Activated CD8-positive, alpha-beta memory T cell treated with anti-CD3 and anti-CD28 coated beads for 48 hours (primary cell): Measurements from ENCODE around the gene LHX3.
"Not testable (repeated sequence)": the region's sequence is repeated elsewhere in the genome, so short reads cannot be mapped to it uniquely, and the experiment has no call there.

Experiments
- DNase-seq, 3 experiments: peaks; one replicate each; pipeline ENCODE4 v3.0.0-alpha.2; 2020; ENCODE audit warnings: low read depth in 2 of 3, low spot score in 2 of 3

Gene LHX3

DNA sequence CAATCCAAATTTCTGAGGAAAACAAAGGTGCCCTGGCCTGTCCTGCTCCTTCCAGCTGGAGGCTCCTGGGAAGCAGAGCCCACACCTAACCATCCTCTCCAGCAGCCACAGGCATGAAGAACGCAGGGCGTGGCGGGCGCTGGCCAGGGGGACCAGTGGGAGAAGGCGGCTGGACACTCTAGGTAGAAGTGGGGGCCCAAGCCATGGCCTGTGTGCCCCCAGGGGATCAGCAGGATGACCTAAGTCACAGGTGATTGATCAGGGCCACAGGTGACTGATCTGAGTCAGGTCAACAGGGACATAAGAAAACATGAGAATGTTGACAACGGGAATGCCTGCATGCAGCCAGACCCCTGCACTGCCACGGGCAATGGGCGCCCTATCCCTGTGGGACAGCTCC, 37.3 kb upstream of the LHX3 start:
- DNase-seq = no peak

DNA sequence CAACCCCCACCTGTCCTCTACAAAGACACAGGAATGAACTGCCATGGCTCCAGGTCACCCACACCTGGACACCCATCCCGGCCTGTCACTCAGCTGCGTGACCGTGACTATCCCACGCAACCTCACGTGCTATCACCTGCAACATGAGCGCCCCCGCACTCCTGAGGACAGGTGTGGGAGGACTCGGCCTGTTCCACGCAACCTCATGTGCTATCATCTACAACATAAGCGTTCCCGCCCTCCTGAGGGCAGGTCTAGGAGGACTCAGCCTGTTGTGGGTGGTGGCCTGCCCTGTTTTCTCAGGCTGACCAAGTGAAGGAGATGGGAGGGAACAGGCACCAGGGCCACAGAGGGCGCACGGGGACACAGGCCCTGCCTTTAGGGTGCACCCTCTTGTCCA, 36.6 kb upstream of the LHX3 start:
- no peak for DNase-seq

DNA sequence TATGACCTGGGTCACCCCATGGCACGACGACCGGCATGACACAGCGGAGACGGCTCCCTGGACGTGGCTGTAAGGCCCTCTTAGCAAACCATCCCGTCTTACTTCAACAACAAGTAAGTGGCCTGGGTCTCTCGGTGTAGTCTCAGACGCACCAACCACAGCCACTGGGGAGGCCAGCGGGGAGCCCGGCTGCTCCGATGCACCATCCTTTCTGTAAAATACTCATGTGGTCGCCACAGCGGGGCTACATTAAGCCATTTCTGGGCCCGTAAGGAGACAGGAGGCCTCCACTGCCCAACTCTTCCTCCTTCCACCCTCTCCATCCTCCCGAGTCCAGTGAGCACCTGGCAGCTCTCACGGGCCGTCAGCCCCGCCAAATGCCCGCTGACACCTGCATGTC, 36.0 kb upstream of the LHX3 start:
- DNase-seq = no peak

DNA sequence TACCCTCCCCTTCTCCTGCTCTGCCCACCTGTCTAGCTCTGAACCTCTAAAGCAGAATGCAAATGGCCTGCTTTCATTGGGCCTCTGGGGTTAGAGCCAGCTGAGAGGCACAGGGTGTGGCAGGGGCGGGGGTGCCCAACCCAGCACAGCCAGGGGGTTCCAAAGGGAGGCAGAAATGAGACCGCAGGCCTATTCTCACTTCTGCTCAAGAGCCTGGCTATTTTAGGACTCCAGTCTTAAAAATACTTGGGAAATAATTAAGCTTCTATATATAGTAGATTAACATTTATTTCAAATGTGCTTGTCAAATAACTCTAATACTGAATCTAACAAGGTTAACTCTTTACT, 35.0 kb upstream of the LHX3 start:
- no peak for DNase-seq

DNA sequence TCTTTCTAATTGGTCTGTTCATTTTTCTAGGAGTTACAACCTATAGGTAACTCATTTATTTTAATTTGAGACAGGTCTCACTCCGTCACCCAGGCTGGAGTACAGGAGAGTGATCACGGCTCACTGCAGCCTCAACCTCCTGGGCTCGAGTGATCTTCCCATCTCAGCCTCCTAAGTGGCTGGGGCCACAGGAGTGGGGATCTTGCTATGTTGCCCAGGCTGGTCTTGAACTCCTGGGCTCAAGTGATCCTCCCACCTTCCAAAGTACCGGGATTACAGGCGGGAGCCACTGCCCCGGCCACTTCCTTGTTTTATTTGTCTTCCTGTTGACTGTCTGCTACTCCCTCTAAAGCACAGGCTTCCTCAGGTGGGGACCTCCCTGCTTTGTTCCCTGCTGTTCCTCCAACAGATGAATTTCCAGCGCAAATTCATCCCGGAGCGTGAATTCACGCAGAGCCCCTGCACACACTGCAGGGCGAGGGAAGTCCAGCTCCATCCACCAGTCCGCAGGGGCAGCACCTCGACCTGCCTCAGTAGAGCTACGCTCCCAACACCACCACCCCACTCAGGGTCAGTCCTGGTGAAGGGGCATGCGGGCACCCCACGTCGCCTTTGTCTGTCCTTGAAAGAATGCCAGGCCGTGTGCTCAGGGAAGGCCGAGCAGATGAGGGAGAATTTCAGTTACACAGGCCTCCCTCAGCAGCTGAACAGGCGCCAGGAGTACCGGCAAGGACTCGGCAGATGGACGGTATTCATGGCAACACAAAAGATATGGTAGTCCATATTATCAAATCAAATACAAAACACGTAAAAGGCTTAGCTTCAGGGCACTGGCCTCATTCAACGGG, 34.4 kb upstream of the LHX3 start:
- DNase-seq = no peak

DNA sequence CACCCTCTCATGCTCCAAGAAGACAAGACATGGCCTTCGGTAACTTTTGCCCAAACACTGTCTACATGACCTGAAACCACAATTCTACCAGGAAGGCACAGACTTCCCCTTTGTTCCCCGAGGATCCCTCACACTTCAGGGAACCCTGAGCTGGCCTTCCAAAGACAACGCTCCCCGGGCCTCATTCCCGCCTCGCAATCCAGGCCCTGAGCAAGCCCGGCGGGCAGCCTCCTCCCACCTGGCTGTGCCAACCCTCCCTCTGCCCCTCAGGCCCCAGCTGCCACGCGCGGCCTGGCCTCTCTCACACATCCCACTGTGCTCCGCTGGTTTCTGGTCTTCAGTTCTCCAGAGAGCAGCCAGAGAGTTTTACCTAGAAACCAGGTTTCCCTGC, 33.4 kb upstream of the LHX3 start:
- no peak for DNase-seq

DNA sequence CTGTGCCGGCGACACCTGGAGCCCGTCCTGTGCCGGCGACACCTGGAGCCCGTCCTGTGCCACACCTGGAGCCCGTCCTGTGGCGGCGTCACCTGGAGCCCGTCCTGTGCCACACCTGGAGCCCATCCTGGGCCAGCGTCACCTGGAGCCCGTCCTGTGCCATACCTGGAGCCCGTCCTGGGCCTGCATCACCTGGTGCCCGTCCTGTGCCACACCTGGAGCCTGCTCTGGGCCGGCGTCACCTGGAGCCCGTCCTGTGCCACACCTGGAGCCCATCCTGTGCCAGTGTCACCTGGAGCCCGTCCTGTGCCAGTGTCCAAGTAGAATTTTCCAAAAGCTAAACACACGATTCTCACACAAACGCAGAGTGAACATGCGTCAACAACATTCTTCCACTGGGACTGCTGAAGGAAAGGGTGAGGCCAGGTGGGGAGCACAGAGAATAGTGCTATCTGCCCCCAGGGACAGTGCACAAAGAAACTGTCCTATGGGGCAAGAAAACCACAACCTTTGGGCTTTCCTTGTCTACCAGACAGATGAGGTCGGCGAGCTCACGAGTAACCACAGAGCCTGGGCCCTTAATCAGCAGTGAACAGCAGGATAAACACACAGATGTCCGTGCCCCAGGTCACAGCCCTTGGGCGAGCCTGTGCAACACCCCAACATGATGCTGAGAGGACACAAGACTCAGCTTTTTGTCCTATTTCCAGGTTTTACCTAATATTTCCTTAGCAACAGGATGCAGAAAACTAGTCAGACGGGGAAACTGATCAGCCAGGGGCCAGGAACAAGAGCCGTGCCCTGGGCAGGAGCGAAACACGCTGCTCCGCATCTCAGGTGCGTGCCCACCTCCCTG, 32.8 kb upstream of the LHX3 start:
- DNase-seq = no peak

DNA sequence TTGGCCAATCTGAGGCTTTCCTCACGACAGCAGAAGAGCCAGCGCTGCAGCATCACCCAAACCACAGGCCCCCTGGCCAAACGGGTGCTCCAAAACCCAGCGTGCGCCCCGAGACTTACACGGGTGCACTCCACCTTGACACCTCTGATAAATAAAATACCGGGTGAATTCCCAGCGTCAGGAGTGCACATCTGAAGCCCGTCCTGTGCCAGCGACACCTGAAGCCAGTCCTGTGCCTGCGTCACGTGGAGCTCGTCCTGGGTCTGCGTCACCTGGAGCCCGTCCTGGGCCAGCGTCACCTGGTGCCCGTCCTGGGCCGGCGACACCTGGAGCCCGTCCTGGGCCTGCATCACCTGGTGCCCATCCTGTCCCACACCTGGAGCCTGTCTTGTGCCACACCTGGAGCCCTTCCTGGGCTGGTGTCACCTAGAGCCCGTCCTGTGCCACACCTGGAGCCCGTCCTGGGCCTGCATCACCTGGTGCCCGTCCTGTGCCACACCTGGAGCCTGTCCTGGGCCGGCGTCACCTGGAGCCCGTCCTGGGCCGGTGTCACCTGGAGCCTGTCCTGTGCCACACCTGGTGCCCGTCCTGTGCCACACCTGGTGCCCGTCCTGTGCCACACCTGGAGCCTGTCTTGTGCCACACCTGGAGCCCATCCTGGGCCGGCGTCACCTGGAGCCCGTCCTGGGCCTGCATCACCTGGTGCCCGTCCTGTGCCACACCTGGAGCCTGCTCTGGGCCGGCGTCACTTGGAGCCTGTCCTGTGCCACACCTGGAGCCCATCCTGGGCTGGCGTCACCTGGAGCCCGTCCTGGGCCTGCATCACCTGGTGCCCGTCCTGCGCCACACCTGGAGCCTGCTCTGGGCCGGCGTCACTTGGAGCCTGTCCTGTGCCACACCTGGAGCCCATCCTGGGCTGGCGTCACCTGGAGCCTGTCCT, 31.8 kb upstream of the LHX3 start:
- not testable (repeated sequence) for DNase-seq

DNA sequence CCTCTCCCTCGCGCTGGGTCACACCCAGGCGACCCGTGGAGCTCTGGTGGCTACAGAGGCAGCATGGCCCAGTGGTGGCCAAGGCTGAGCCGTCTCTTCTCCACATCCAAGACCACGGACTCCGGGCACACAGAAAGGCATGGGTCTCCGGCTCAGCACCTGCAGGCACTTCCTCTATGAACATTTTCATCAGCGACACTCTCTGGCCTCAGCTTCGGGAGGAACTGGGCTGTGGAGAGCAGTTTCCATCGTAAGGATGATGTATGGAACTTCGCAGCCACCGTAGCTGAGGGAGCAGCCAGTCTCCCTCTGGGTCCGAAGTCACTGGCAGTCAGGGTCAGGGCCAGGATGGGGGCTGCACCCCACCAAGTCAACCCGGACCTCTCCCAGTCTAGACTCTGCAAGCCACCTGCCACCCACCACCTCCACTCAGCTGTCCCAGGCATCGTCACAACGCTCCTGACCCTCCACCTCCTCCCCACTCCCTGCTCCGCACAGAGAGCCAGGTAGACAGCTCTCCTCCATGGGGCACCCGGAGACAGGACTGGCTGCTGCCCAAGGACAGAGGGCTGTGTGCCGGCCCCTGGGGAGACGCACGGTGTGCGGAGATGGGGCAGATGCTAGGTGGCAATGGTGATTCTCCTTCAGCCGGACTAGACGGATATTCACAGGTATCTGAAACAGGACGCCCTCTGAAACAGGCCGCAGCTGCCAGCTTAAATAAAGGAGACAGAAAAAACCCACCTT, 31.0 kb upstream of the LHX3 start:
- DNase-seq = no peak

DNA sequence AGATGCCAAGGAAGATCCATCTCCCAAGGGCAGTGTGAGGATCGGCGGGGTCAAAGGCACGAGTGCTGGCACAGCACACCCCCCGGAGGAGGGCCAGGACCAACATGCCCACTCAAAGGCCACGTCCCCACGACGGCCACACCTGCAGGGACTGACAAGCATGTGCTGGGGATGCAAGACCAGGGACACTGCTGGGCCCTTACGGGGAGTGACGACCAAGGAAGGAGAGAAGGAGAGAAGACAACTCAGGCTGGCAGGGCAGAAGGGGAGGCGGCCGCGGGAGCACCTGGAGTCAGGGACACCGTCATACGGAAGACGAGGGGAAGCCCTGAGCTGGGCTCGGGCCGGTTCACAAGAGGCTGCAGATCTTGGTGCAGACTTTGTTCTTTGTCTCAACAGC, 30.2 kb upstream of the LHX3 start:
- DNase-seq = no peak

DNA sequence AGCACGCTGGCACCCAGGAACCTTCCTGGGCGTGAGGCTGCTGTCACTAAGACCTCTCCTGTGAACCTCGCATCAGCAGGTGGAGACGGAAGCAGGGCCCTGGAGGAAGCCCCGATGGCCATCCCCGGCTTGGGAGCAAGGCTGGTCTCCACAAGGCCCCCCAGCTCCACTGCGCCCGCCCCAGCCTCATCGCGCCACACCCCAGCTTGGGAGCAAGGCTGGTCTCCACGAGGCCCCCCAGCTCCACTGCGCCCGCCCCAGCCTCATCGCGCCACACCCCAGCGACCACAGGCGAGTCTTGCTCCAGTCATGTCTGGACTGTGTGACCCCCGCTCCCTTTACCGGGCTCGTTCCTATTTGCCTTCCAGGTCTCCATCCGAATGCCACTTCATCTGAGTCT, 29.7 kb upstream of the LHX3 start:
- DNase-seq = no peak

DNA sequence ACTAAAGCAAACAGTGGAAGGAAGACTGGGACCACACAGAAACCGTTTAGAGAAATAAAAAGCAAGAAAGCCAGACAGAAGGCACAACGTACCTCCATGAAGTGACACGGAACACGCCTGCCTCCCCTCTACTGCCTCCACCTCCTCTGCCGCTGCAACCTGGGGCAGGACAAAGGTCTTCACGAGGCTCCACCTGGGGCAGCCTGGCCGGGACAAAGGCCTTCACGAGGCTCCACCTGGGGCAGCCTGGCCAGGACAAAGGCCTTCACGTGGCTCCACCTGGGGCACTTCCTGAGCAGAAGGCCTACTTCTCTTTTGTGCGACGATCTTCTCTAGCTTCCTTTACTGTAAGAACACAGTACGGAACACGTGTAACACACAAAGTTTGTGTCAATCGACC, 28.9 kb upstream of the LHX3 start:
- DNase-seq = no peak

DNA sequence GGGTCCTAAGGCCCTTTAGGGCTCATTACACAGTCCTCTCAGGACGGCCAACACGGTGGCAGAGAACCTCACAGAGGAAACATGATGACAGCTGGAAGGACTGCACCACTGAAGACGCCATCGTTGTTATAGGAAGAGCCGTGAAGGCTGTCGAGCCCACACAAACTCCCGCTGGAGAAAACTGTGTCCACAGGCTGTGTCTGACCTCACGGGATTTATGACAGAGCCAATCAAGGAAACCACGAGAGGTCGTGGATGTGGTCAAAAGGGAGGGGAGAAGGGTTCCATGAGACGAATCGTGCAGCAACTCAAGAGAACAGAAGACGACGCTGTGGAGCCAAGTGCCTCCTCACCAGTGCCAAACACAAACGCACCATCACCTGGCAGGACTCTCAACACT, 28.5 kb upstream of the LHX3 start:
- no peak for DNase-seq

DNA sequence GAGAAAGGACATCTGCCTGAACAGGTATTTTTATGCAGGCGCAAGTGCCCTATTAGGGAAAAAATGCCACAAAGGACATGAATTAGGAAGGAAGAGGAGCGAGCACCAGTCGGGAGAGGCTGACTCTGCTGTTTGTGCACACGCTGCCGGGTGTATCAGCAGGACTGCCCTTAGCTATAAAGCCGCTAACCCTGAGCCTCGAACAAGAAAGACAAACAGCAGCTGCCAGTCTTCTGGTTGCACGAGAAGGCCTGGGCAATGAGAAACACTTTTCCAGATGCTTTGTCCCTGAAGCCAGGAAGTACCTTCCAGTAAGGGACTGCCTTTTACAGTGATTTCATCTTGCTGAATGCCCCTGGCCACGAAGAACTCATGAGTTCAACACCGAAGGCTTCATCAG, 28.0 kb upstream of the LHX3 start:
- DNase-seq = no peak

DNA sequence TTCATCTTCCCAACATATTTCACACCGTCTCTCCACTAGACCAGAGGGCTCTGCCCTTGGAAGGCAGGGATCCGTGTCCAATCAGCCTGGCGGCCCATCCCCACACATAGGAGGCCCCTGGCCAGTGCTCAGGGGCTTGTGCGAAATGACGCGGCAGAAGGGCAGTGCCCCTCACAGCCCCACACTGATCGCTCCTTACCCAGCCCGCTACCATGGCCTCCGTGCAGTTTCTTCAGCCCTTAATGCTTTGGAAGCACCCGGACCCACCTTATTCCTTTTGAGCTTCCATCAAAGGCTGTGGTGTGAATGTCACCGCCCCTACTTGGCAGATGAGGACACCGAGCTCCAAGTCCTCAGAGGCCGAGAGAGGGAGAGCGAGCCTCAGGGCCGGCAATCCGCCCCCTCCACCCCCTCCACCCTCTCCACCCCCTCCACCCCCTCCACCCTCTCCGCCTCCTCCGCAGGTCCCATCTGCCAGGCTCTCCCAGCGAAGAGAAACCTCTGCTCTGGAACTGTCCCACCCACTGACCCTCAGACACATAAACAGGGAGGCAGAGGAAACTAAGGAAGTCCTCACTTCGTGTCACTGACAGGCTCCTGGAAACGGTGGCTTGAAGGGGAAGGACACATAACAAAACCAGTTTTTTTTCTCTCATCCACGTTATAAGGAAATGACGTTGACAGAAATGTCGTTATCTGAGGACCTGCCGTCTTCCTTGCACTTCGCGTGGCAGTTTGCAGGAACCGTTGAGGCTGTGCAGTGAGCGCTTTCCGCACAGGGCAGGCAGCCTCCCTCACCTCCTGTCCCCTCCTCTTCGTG, 26.8 kb upstream of the LHX3 start:
- no peak for DNase-seq

DNA sequence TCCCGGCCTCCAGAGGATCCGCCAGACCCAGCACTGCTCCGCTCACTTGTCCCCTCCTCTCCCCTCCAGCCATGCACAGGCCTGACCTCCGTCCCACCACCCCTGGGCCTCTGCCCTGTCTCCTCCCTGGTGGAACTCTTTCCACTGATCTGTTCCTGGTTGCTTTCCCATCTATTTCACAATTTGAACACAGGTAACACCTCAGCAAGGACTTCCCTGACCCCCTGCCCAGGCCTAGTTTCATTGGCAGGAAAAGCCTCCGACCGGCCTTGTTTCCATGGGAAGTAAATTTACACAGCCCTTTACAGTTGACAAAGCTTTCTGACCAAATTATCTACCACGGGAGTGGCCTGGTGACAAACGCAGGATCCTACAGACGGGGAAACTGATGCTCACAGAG, 25.8 kb upstream of the LHX3 start:
- no peak for DNase-seq

DNA sequence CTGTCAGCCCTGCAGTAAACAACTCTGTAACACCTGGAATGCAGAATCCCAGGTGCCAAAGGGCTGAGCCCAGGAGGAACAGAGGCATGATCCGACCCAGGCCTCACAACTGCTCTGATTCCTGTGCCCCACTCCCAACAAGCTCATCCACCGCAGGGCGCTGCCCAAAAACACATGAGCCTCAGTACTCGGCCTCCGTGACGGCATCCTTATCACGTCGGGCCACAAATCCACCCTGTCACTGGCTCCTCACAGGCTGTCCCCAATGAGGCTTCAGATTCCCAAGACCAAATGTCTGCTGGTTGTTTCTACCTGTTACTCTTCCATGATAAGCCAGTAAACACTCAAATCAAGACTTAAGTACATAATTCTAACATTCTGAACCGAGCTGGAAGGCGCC, 25.4 kb upstream of the LHX3 start:
- no peak for DNase-seq

DNA sequence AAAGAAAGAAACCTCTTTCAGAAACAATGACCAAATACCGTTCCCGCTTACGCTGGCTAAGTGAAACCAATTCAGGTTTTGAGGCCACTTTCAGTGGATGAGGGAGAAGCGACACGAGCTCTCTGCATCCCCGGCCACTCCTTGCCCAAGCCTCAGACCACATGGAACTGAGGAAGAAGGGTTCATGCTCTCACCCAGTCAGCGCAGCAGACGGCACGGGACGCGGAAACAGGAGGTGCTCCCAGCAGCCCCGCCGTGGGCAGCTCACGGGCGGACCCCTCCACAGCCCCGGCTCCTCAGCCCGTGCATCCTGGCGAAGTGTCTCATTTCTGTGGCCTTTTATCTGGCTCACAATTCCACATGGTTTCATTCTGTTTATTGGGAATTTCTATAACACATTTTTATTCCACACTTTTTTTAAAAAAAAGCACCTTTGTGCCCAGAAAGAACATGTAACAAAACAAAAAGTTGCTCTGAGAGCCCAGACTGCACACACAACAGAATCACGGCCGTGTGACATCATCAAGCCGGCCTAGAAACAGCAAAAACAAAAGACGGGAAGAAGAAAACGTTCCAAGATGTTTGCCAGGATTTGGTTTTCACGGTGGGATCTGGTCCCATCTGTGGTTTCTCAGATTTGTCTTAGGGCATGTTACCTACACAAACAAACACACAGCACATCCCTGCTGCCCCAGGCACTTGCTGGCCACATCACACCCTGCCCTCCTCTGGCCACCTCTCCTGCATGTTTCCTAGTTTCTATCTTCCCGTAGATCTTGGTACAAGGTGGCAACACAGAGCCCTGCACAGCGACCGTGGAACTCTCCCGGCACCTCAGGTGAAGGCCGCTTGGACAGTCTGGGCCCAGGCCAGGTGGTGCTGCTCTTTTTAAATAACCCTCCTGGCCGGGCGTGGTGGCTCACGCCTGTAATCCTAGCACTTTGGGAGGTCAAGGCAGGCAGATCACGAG, 24.5 kb upstream of the LHX3 start:
- no peak for DNase-seq
